Upper lobe of left lung (tissue), 6 donors: ENCODE measurements around the gene RPS28. TPM values are rescaled to one million over a fixed set of nuclear protein-coding genes. Genes with fewer than 3 reads are reported as not detected.
"Not testable (repeated sequence)": the region's sequence is repeated elsewhere in the genome, so short reads cannot be mapped to it uniquely, and the experiment has no call there.

Experiments
- ATAC-seq, 2 donors: fragments of 200-7000 bp; cut with Tn5 transposase; one replicate each; pipeline ENCODE4 v1.9.1; 2022; ENCODE audit warnings: mild to moderate bottlenecking in 2 of 2, moderate library complexity in 2 of 2; ENCODE audit not compliant: low FRiP score in 2 of 2
- DNase-seq, 2 donors: peaks; one replicate each; pipeline ENCODE4 v3.0.0-alpha.2; 2019 to 2020
- H3K27ac ChIP-seq, 4 donors: fragments of 200-600 bp; sonication (generic); one replicate each; pipeline ENCODE4 v1.5.1; 2016 to 2019
- H3K27me3 ChIP-seq, 4 donors: fragments of 200-600 bp; sonication (generic); one replicate each; pipeline ENCODE4 v1.5.1; 2017 to 2019
- H3K36me3 ChIP-seq, 4 donors: fragments of 200-600 bp; sonication (generic); one replicate each; pipeline ENCODE4 v1.5.1; 2016 to 2019
- H3K4me1 ChIP-seq, 4 donors: fragments of 200-600 bp; sonication (generic); one replicate each; pipeline ENCODE4 v1.5.1; 2018 to 2019
- H3K4me3 ChIP-seq, 4 donors: fragments of 200-600 bp; sonication (generic); one replicate each; pipeline ENCODE4 v1.5.1; 2017 to 2019; ENCODE audit warnings: mild to moderate bottlenecking in 2 of 4, moderate library complexity in 1 of 4
- H3K9me3 ChIP-seq, 4 donors: fragments of 200-600 bp; sonication (generic); one replicate each; pipeline ENCODE4 v1.5.1; 2018 to 2019
- EP300 ChIP-seq, 4 donors: sonication (generic); formaldehyde crosslinking; IDR thresholded peaks; one replicate each; pipeline ENCODE4 v1.5.1; 2017; ENCODE audit warnings: antibody characterized with exemption in 4 of 4, control low read depth in 2 of 4
- POLR2A ChIP-seq, 4 donors: fragments of 450-650 bp; IDR thresholded peaks; one replicate each; pipeline ENCODE4 v1.5.1; 2016 to 2017; ENCODE audit warnings: antibody characterized with exemption in 4 of 4, mild to moderate bottlenecking in 2 of 4
- POLR2AphosphoS5 ChIP-seq, 2 donors: sonication (generic); formaldehyde crosslinking; IDR thresholded peaks; one replicate each; pipeline ENCODE4 v1.5.1; 2017; ENCODE audit warnings: antibody characterized with exemption in 2 of 2
- WGBS, 2 donors: methylation state at CpG; one replicate each; pipeline ENCODE4 v1.1.5; 2017 to 2018; 5-methylcytosine and 5-hydroxymethylcytosine counted together
- total RNA-seq, 6 donors: library from RNA; depleted of rRNA in 4 of 6; stranded (reverse); fragments of >200 nt in 4 of 6; gene quantifications; one replicate each; pipeline versions ENCODE4 v1.1.0 to v1.2.1, GENCODE V29; 2016 to 2021
- TF ChIP-seq, protein P1 (sequence below), 6 experiments: fragments of 450-650 bp in 4 of 6; fragments of 200-600 bp in 2 of 6; sonication (generic) in 2 of 6; IDR thresholded peaks; one replicate each; pipeline ENCODE4 v1.5.1; 2016 to 2019; ENCODE audit warnings: antibody characterized with exemption in 6 of 6
- donor health status: DM: no; HTN: no; CAD: no; lungs with moderate emphysema.
- donor health status: DM: no; HTN: yes; CAD: no; lungs with severe emphysema.

The RPS28 gene
- total RNA-seq, 6 donors from 2014 or later: 282 to 1,919 (median 843) TPM

DNA sequence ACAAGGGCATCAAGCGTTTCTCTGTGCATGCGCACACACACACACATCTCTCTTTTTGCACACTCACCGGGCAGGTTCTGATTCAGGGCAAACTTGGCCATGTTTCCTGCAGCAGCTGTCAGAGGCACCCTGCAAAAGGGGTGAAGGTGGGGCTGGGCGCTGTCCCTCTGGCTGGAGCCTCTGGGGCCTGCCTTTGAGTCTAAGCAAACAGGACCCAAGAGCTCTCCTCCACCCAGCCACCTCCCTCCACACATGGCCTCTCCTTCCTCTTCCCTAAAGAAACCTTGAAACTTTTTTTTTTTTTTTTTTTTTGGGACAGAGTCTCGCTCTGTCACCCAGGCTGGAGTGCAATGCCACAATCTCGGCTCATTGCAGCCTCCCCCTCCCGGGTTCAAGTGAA is 16.4 kb downstream of the RPS28 start:
- ATAC-seq (no peak), DNase-seq (no peak)
- WGBS, 2 donors: 64 to 82% methylated on average over 7 of the region's 7 CpGs
- TF ChIP-seq POLR2A (IDR thresholded peaks at IDR 0.05): no peak
- TF ChIP-seq, protein P1, sequence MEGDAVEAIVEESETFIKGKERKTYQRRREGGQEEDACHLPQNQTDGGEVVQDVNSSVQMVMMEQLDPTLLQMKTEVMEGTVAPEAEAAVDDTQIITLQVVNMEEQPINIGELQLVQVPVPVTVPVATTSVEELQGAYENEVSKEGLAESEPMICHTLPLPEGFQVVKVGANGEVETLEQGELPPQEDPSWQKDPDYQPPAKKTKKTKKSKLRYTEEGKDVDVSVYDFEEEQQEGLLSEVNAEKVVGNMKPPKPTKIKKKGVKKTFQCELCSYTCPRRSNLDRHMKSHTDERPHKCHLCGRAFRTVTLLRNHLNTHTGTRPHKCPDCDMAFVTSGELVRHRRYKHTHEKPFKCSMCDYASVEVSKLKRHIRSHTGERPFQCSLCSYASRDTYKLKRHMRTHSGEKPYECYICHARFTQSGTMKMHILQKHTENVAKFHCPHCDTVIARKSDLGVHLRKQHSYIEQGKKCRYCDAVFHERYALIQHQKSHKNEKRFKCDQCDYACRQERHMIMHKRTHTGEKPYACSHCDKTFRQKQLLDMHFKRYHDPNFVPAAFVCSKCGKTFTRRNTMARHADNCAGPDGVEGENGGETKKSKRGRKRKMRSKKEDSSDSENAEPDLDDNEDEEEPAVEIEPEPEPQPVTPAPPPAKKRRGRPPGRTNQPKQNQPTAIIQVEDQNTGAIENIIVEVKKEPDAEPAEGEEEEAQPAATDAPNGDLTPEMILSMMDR (IDR thresholded peaks at IDR 0.05): no peak
- TF ChIP-seq POLR2AphosphoS5 (IDR thresholded peaks at IDR 0.05): no peak
- TF ChIP-seq EP300 (IDR thresholded peaks at IDR 0.05): no peak
- Histone ChIP-seq H3K4me3 (no peak overlapping the region), H3K4me1 (peaks cover 32 to 77% (median 51%) of the 10 kb centered on the region in 4 donors), H3K27ac (no peak overlapping the region), H3K9me3 (no peaks in the 10 kb centered on the region), H3K36me3 (peaks cover 0 to 21% (median 14%) of the 10 kb centered on the region in 4 donors), H3K27me3 (peaks cover 0 to 27% (median 11%) of the 10 kb centered on the region in 4 donors)

DNA sequence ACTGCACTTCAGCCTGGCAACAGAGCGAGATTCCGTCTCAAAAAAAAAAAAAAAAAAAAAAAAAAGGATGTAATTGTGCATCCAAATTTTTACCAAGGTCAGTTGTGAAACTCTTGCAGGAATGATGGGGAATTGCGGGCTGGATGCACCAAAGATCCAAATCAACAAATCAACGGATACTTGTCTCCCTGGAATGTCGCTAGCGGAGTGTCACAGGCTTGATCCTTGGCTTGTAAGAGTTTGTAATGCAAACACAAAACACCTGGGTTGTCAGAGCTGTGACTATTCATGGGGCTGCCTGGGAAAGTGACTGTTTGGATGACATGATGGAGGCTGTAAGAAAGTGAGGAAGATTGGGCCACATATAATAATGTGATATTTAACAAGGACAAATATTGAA is 17.5 kb downstream of the RPS28 start:
- peak overlapping the region in 2 of 4 donors; percentile 93 to 98 for H3K27ac ChIP-seq
- no peaks in the 10 kb centered on the region for H3K9me3 ChIP-seq
- DNase-seq: no peak
- H3K4me1 ChIP-seq: peaks cover 29 to 75% (median 48%) of the 10 kb centered on the region in 4 donors
- H3K27me3 ChIP-seq: peaks cover 0 to 18% (median 10%) of the 10 kb centered on the region in 4 donors
- peak; percentile 59 to 72 for TF ChIP-seq POLR2AphosphoS5 (IDR thresholded peaks at IDR 0.05)
- TF ChIP-seq, protein P1 (IDR thresholded peaks at IDR 0.05): no peak
- 50 to 59% methylated on average over 6 of the region's 6 CpGs for WGBS, 2 donors
- H3K4me3 ChIP-seq: no peak overlapping the region
- peaks cover 0 to 12% (median 6%) of the 10 kb centered on the region in 4 donors for H3K36me3 ChIP-seq
- ATAC-seq: no peak

DNA sequence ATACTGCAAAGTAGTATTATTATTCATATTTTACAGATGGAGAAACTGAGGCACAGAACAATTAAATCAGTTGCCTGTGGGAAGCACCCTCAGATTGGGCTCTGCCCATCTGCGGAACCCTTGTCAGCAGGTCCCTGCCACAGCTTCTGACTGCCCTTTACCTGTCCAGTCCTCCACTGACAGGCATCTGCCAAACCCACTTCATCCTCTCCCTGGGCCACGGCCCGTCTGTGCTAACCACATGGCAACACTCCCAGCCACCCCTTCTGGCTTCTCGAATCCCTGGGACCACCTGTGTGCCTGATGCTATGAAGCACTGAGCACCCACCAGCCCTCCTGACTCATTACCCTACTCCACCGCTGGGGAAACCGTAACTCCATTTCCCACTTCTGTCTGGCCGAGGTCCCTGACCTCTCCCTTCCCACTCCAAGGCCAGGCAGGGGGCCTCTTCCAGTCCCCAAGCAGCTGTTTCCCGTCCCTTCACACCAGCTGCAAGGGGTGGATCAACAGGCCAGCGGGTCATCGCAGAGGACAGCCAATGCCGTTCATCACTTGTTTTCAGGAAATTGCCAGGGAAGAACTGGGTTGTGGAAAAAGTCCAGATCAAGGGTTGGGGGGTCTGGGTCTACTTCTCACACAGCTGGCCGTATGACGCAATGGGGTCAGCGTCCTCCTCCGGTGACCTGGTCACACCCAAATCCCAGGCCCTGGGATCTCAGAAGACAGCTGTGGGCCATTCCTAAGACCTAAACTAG is 19.2 kb downstream of the RPS28 start:
- peaks cover 19 to 58% (median 36%) of the 10 kb centered on the region in 4 donors for H3K4me1 ChIP-seq
- TF ChIP-seq POLR2A (IDR thresholded peaks at IDR 0.05) (no peak), POLR2AphosphoS5 (IDR thresholded peaks at IDR 0.05) (peak; percentile 98 to 100), EP300 (IDR thresholded peaks at IDR 0.05) (peak in 3 of 4 donors; percentile 87 to 96 (median 93))
- TF ChIP-seq, protein P1 (IDR thresholded peaks at IDR 0.05): peak; percentile 13 to 78 (median 48)
- peaks cover 0 to 2% (median under 1%) of the 10 kb centered on the region in 4 donors for H3K27me3 ChIP-seq
- ATAC-seq: peak; percentile 20 to 66
- peak overlapping the region in 2 of 4 donors; percentile 2 to 69 for H3K4me3 ChIP-seq
- DNase-seq: peak in 1 of 2 donors; percentile 72
- WGBS, 2 donors: 16 to 18% methylated on average over 15 of the region's 15 CpGs
- H3K9me3 ChIP-seq: no peaks in the 10 kb centered on the region
- H3K36me3 ChIP-seq: no peaks in the 10 kb centered on the region
- H3K27ac ChIP-seq: peak overlapping the region; percentile 93 to 98 (median 96)

DNA sequence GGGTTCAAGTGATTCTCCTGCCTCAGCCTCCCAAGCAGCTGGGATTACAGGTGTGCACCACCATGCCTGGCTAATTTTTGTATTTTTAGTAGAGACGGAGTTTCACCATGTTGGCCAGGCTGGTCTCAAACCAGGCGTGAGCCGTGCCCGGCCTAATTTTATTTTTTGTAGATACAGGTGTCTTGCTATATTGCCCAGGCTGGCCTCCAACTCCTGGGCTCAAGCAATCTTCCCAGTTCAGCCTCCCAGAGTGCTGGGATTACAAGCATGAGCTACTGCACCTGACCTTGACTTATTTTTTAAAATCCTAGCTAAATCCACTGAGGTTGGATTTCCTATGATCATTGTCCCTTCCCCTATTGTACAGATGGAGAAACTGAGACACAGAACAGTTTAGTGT is 20.2 kb downstream of the RPS28 start:
- not testable (repeated sequence) for DNase-seq, H3K9me3 ChIP-seq, H3K27me3 ChIP-seq, ATAC-seq, H3K36me3 ChIP-seq
- H3K4me1 ChIP-seq: peaks cover 19 to 48% (median 32%) of the 10 kb centered on the region in 4 donors
- 81 to 98% methylated on average over 4 of the region's 4 CpGs for WGBS, 2 donors
- H3K27ac ChIP-seq: peak overlapping the region; percentile 93 to 98 (median 96)
- H3K4me3 ChIP-seq: peak overlapping the region in 3 of 4 donors; percentile 64 to 69 (median 64)

DNA sequence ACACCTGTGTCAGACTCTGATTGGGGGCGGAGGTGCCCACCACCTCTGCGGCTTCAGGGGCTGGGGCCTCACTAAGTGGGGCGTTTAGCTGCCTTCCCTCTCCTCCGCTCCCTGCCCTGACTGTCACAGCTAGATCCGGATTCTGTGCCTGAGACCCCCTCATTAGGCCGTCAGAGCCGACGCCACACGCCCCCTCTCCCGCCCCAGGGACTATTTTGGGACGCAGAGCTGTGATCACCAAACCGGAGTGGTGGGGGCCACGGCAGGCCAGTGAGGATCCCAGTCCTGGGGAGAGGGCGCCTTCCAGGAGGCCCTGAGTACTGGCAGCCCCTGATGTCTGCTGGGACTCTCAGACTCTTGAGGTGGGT is 21.0 kb downstream of the RPS28 start:
- no peaks in the 10 kb centered on the region for H3K9me3 ChIP-seq
- H3K4me1 ChIP-seq: peaks cover 19 to 43% (median 29%) of the 10 kb centered on the region in 4 donors
- H3K4me3 ChIP-seq: peak overlapping the region; percentile 56 to 69 (median 64)
- H3K36me3 ChIP-seq: no peaks in the 10 kb centered on the region
- peak; percentile 4 to 9 for ATAC-seq
- peak overlapping the region; percentile 93 to 98 (median 96) for H3K27ac ChIP-seq
- DNase-seq: no peak
- WGBS, 2 donors: 38 to 49% methylated on average over 6 to 14 of the region's 14 CpGs
- H3K27me3 ChIP-seq: no peaks in the 10 kb centered on the region
- peak in 1 of 2 donors; percentile 5 for TF ChIP-seq POLR2AphosphoS5 (IDR thresholded peaks at IDR 0.05)
- TF ChIP-seq EP300 (IDR thresholded peaks at IDR 0.05): no peak
